ENCODE results near the gene FOXL2NB.

The FOXL2NB gene

GRCh38 chr3:138960417-138960852, 13.4 kb downstream of the FOXL2NB start:
- Histone ChIP-seq H2AFZ (ENCODE audit: low read length) (no peak overlapping the region), H3K9me2 (replicated peaks; ENCODE audit: low read depth, low read length) (no peaks in the 10 kb centered on the region), H3K4me2 (ENCODE audit: low read depth, low read length, poor library complexity, severe bottlenecking) (no peak overlapping the region), H3K36me3 (ENCODE audit: insufficient read depth, low read length) (no peaks in the 10 kb centered on the region), H3K79me2 (ENCODE audit: insufficient read depth, low read length) (no peaks in the 10 kb centered on the region), H3K27me3 (ENCODE audit: insufficient read depth, low read length, poor library complexity, severe bottlenecking) (no peaks in the 10 kb centered on the region), H3K9ac (ENCODE audit: low read depth, low read length, poor library complexity, severe bottlenecking) (no peak overlapping the region), H3K4me3 (ENCODE audit: low read length, poor library complexity, severe bottlenecking) (no peak overlapping the region), H3F3A (ENCODE audit: low read depth) (no peaks in the 10 kb centered on the region), H3K9me3 (ENCODE audit: insufficient read depth, low read depth, low read length) (peaks cover 7% of the 10 kb centered on the region; the same call in 1 of the 2 replicates), H4K20me1 (ENCODE audit: insufficient read depth, low read length, poor library complexity, severe bottlenecking) (no peaks in the 10 kb centered on the region), H3K4me1 (ENCODE audit: insufficient read depth, low read length, poor library complexity, severe bottlenecking) (no peaks in the 10 kb centered on the region)
- TF ChIP-seq CTCF (conservative IDR thresholded peaks at IDR 0.05; ENCODE audit: low read length): no peak
- no peak for TF ChIP-seq EZH2phosphoT487 (IDR thresholded peaks at IDR 0.05; ENCODE audit: borderline replicate concordance)

- H3K9me2 ChIP-seq (replicated peaks; ENCODE audit: low read depth, low read length): no peaks in the 10 kb centered on the region
- no peak overlapping the region for H3K9ac ChIP-seq (ENCODE audit: low read depth, low read length, poor library complexity, severe bottlenecking)
- H3K79me2 ChIP-seq (ENCODE audit: insufficient read depth, low read length): no peaks in the 10 kb centered on the region
- H3K4me3 ChIP-seq (ENCODE audit: low read length, poor library complexity, severe bottlenecking): no peak overlapping the region
- H2AFZ ChIP-seq (ENCODE audit: low read length): no peak overlapping the region
- TF ChIP-seq CTCF (conservative IDR thresholded peaks at IDR 0.05; ENCODE audit: low read length): no peak
- TF ChIP-seq EZH2phosphoT487 (IDR thresholded peaks at IDR 0.05; ENCODE audit: borderline replicate concordance): no peak
- H3F3A ChIP-seq (ENCODE audit: low read depth): no peaks in the 10 kb centered on the region
- no peaks in the 10 kb centered on the region for H3K4me1 ChIP-seq (ENCODE audit: insufficient read depth, low read length, poor library complexity, severe bottlenecking)
- H3K4me2 ChIP-seq (ENCODE audit: low read depth, low read length, poor library complexity, severe bottlenecking): no peak overlapping the region
- H4K20me1 ChIP-seq (ENCODE audit: insufficient read depth, low read length, poor library complexity, severe bottlenecking): no peaks in the 10 kb centered on the region
- H3K9me3 ChIP-seq (ENCODE audit: insufficient read depth, low read depth, low read length): peaks cover 7% of the 10 kb centered on the region; the same call in 1 of the 2 replicates
- no peaks in the 10 kb centered on the region for H3K27me3 ChIP-seq (ENCODE audit: insufficient read depth, low read length, poor library complexity, severe bottlenecking)
- H3K36me3 ChIP-seq (ENCODE audit: insufficient read depth, low read length): no peaks in the 10 kb centered on the region
These were observed 16.0 kb downstream of the FOXL2NB start for GRCh38 chr3:138962854-138963560.

- no peak overlapping the region for H3K4me2 ChIP-seq (ENCODE audit: low read depth, low read length, poor library complexity, severe bottlenecking)
- no peaks in the 10 kb centered on the region for H3K9me2 ChIP-seq (replicated peaks; ENCODE audit: low read depth, low read length)
- H3K79me2 ChIP-seq (ENCODE audit: insufficient read depth, low read length): no peaks in the 10 kb centered on the region
- H4K20me1 ChIP-seq (ENCODE audit: insufficient read depth, low read length, poor library complexity, severe bottlenecking): no peaks in the 10 kb centered on the region
- no peaks in the 10 kb centered on the region for H3F3A ChIP-seq (ENCODE audit: low read depth)
- no peaks in the 10 kb centered on the region for H3K36me3 ChIP-seq (ENCODE audit: insufficient read depth, low read length)
- no peak overlapping the region for H3K4me3 ChIP-seq (ENCODE audit: low read length, poor library complexity, severe bottlenecking)
- H3K27me3 ChIP-seq (ENCODE audit: insufficient read depth, low read length, poor library complexity, severe bottlenecking): no peaks in the 10 kb centered on the region
- H3K9me3 ChIP-seq (ENCODE audit: insufficient read depth, low read depth, low read length): peaks cover 7% of the 10 kb centered on the region; the same call in 1 of the 2 replicates
- TF ChIP-seq EZH2phosphoT487 (IDR thresholded peaks at IDR 0.05; ENCODE audit: borderline replicate concordance): no peak
- no peak for TF ChIP-seq CTCF (conservative IDR thresholded peaks at IDR 0.05; ENCODE audit: low read length)
- H2AFZ ChIP-seq (ENCODE audit: low read length): no peak overlapping the region
- H3K4me1 ChIP-seq (ENCODE audit: insufficient read depth, low read length, poor library complexity, severe bottlenecking): no peaks in the 10 kb centered on the region
- H3K9ac ChIP-seq (ENCODE audit: low read depth, low read length, poor library complexity, severe bottlenecking): no peak overlapping the region
These were observed 17.2 kb downstream of the FOXL2NB start for GRCh38 chr3:138964264-138964663.

All from Loucy (cell line).